K562 (cell line): ENCODE data around the gene LLGL2. TPM values are rescaled to one million over a fixed set of nuclear protein-coding genes. Genes with fewer than 3 reads are reported as not detected.

Experiments used
- ATAC-seq: fragments of 200-7000 bp; cut with Tn5 transposase; 3 replicates; pipeline ENCODE4 v1.9.1; 2020; ENCODE audit warnings: moderate library complexity
- BruUV-seq: library from RNA; stranded (reverse); fragments of 400-500 nt; replicated peaks from 2 replicates; lab custom pipeline; 2021; lab: Mats Ljungman, UMichigan
- CTCF ChIA-PET: fragments of 300-600 bp; formaldehyde crosslinking; extraction: SDS; loops from one replicate; lab custom pipeline; 2021; ENCODE audit warnings: low intra/inter-chr PET ratio; lab: Yijun Ruan, JAX
- POLR2A ChIA-PET: fragments of 300-600, 350-650 bp; sonication (Branson Sonifier 250); formaldehyde crosslinking; extraction: SDS; loops from one replicate; lab custom pipeline; 2021; ENCODE audit warnings: antibody characterized with exemption, inconsistent platforms; lab: Yijun Ruan, JAX
- DNase-seq, 4 experiments: peaks; one replicate each; pipeline versions ENCODE4 v3.0.0 to v3.0.0-alpha.2; 2011 to 2018; ENCODE audit warnings: low spot score in 3 of 4, mixed read lengths in 3 of 4; ENCODE audit errors: extremely low read depth in 1 of 4
- FAIRE-seq: peaks from 2 replicates; lab custom pipeline; 2011; peaks lifted over from hg19 to GRCh38; lab: Jason Lieb, UNC
- H2AFZ ChIP-seq: 2 replicates; pipeline ENCODE4 v1.6.0; 2011; ENCODE audit warnings: low read depth, low read length, control low read depth, inconsistent platforms
- H3K27ac ChIP-seq: fragments of 200-600 bp; 3 replicates; pipeline ENCODE4 v1.8.0; 2011; ENCODE audit warnings: low read depth, mild to moderate bottlenecking, control low read depth, inconsistent platforms, low read length, moderate library complexity, mixed read lengths; ENCODE audit errors: extremely low read depth
- H3K27me3 ChIP-seq, 2 experiments: fragments of 300-600 bp in 1 of 2; 2 replicates in 1 of 2; 3 replicates in 1 of 2; pipeline versions ENCODE4 v1.6.0 to v1.8.0; 2011; ENCODE audit warnings: inconsistent platforms in 2 of 2, low read length in 2 of 2, mild to moderate bottlenecking in 1 of 2, mixed read lengths in 1 of 2, moderate library complexity in 1 of 2; ENCODE audit not compliant: control insufficient read depth in 2 of 2, insufficient read depth in 2 of 2
- H3K36me3 ChIP-seq: fragments of 300-600 bp; 3 replicates; pipeline ENCODE4 v1.8.0; 2011; ENCODE audit warnings: mild to moderate bottlenecking, low read length, inconsistent platforms; ENCODE audit not compliant: control insufficient read depth, insufficient read depth
- H3K4me1 ChIP-seq, 2 experiments: fragments of 200-600 bp in 1 of 2; replicated peaks in 1 of 2; 2 replicates in 1 of 2; 3 replicates in 1 of 2; pipeline versions ENCODE4 v1.5.1 to v1.8.0; 2011; ENCODE audit warnings: inconsistent platforms in 2 of 2, low read length in 2 of 2, mild to moderate bottlenecking in 1 of 2, mixed read lengths in 1 of 2, moderate library complexity in 1 of 2; ENCODE audit not compliant: control insufficient read depth in 2 of 2, insufficient read depth in 2 of 2
- H3K4me2 ChIP-seq: 2 replicates; pipeline ENCODE4 v1.6.1; 2011; ENCODE audit warnings: low read length, control low read depth, inconsistent platforms, mixed read lengths; ENCODE audit not compliant: insufficient read depth
- H3K4me3 ChIP-seq: fragments of 200-600 bp; sonication (generic), shearing (Covaris generic); 2 replicates; pipeline ENCODE4 v1.5.1; 2016; ENCODE audit warnings: control low read depth, inconsistent platforms
- H3K79me2 ChIP-seq: fragments of 200-600 bp; 3 replicates; pipeline ENCODE4 v1.8.0; 2011; ENCODE audit warnings: low read length, inconsistent platforms; ENCODE audit not compliant: control insufficient read depth, insufficient read depth
- H3K9ac ChIP-seq, 2 experiments: 2 replicates each; pipeline versions ENCODE4 v1.6.0 to v1.6.1; 2011; ENCODE audit warnings: low read depth in 2 of 2, low read length in 2 of 2, control low read depth in 1 of 2, inconsistent platforms in 1 of 2, mild to moderate bottlenecking in 1 of 2, mixed read lengths in 1 of 2; ENCODE audit not compliant: insufficient read depth in 1 of 2
- H3K9me1 ChIP-seq: one replicate; pipeline ENCODE4 v1.6.0; 2011; ENCODE audit warnings: inconsistent platforms, mild to moderate bottlenecking, low read length, moderate library complexity; ENCODE audit not compliant: control insufficient read depth, insufficient read depth
- H3K9me3 ChIP-seq: replicated peaks from 2 replicates; pipeline ENCODE4 v1.5.1; 2011; ENCODE audit warnings: low read depth, low read length, inconsistent platforms; ENCODE audit not compliant: control insufficient read depth, insufficient read depth
- H4K20me1 ChIP-seq: replicated peaks from 2 replicates; pipeline ENCODE4 v1.6.1; 2011; ENCODE audit warnings: low read length, inconsistent platforms, mixed read lengths; ENCODE audit not compliant: control insufficient read depth, insufficient read depth
- CHD7 ChIP-seq: fragments of 200-600 bp; sonication (generic); IDR thresholded peaks from one replicate; pipeline ENCODE4 v1.6.1; 2012; ENCODE audit warnings: mild to moderate bottlenecking, low read depth, low read length, inconsistent platforms
- DACH1 ChIP-seq: fragments of 450-650 bp; IDR thresholded peaks from 2 replicates; pipeline ENCODE4 v1.6.1; 2018; ENCODE audit not compliant: partially characterized antibody
- E2F5 ChIP-seq: sonication (generic); formaldehyde crosslinking; IDR thresholded peaks from 2 replicates; pipeline ENCODE4 v1.8.0; 2022; ENCODE audit warnings: mild to moderate bottlenecking, missing genetic modification reagents
- GATAD2A ChIP-seq: fragments of 450-650 bp; IDR thresholded peaks from 2 replicates; pipeline ENCODE4 v1.6.1; 2017
- SPI1 ChIP-seq: IDR thresholded peaks from 2 replicates; pipeline ENCODE4 v1.6.1; 2011; ENCODE audit warnings: low read depth, low read length, control low read depth, borderline replicate concordance
- TCF3 ChIP-seq: sonication (generic); formaldehyde crosslinking; IDR thresholded peaks from 2 replicates; pipeline ENCODE4 v1.4.0; 2020; ENCODE audit warnings: mild to moderate bottlenecking, missing genetic modification reagents
- ZNF518B ChIP-seq: fragments of 250-450 bp; sonication (Bioruptor Pico); IDR thresholded peaks from 2 replicates; pipeline ENCODE4 v1.5.0; 2021; ENCODE audit warnings: mild to moderate bottlenecking, moderate library complexity
- WGBS: fragments of 100-300 bp; shearing (Covaris generic); methylation state at CpG from one replicate; pipeline ENCODE4 v1.1.6; 2016; ENCODE audit warnings: low coverage, mixed read lengths; ENCODE audit not compliant: insufficient coverage; ENCODE audit errors: missing lambda C conversion rate; 5-methylcytosine and 5-hydroxymethylcytosine counted together
- in situ Hi-C: fragments of 300-500 bp; cut with MboI; formaldehyde crosslinking; loops from 4 replicates; pipeline ENCODE4 v1.15.0; 2018; ENCODE audit warnings: inconsistent platforms, mixed read lengths
- intact Hi-C: fragments of 100-400 bp; cut with micrococcal nuclease; formaldehyde crosslinking; loops from 2 replicates; pipeline ENCODE4 v1.14.2; 2022
- polyA plus RNA-seq, 8 experiments: library from polyadenylated mRNA; depleted of rRNA in 4 of 8; stranded (reverse) in 5 of 8; unstranded in 3 of 8; fragments of >200 nt; fragmentation: Nextera tagmentation in 2 of 8; fragmentation: Illumina TruSeq in 1 of 8; extraction: Ambion mirVana in 2 of 8; extraction: Trizol in 1 of 8; gene quantifications; 2 replicates each; pipeline versions ENCODE4 v1.2.1 to v1.2.3, GENCODE V29; 2011 to 2014; ENCODE audit warnings: inconsistent platforms in 1 of 8, missing spikeins in 1 of 8
- total RNA-seq, 7 experiments: library from RNA; depleted of rRNA in 6 of 7; stranded (reverse); fragments of >200 nt in 6 of 7; fragmentation: Illumina TruSeq in 2 of 7; extraction: Trizol in 2 of 7; gene quantifications; 2 replicates each; pipeline versions ENCODE4 v1.2.1 to v1.2.3, GENCODE V29; 2011 to 2021; ENCODE audit warnings: low replicate concordance in 1 of 7

The LLGL2 gene
- total and polyA plus RNA-seq, 9 of the 15 experiments (the other 6 are each of a cell fraction or from before 2014, with no cell fraction given): 0.32 to 24.4 (median 10.2) TPM

- H3K4me3 ChIP-seq: no peak overlapping the region
- no peaks in the 10 kb centered on the region for H3K9me3 ChIP-seq
- intact Hi-C loops: no loop called here
- in situ Hi-C loops: no loop called here
- DNase-seq (no peak), ATAC-seq (no peak), FAIRE-seq (no peak)
- no peak overlapping the region for H3K4me2 ChIP-seq
- no peaks in the 10 kb centered on the region for H3K79me2 ChIP-seq
- 61% methylated on average over 7 of the region's 7 CpGs for WGBS
- H3K9ac ChIP-seq: peak overlapping the region in 1 of 2 experiments; percentile 72; a peak in 1 of 4 replicates
- no TSS peak for BruUV-seq
- H2AFZ ChIP-seq: no peak overlapping the region
- CTCF ChIA-PET: no interaction called here
- no peaks in the 10 kb centered on the region for H3K9me1 ChIP-seq
- peaks cover 0 to 18% of the 10 kb centered on the region in 2 experiments; a peak in 2 of 5 replicates for H3K4me1 ChIP-seq
- H3K27me3 ChIP-seq: no peaks in the 10 kb centered on the region
- H4K20me1 ChIP-seq: no peaks in the 10 kb centered on the region
- H3K36me3 ChIP-seq: peaks cover 13% of the 10 kb centered on the region; the same call in 1 of the 3 replicates
- POLR2A ChIA-PET: interaction anchor here (0.8 to 1.7 kb wide), 3 partner anchors 12 to 31 kb away, joined by 3 to 5 read pairs (median 3); no protein-coding TSS in a partner anchor
- H3K27ac ChIP-seq: no peak overlapping the region
- TF ChIP-seq E2F5 (CRISPR knock-in tag) (no peak), GATAD2A (no peak), TCF3 (CRISPR knock-in tag) (no peak), DACH1 (no peak), ZNF518B (CRISPR knock-in tag) (no peak), CHD7 (no peak), SPI1 (no peak)
These were observed 39.6 kb downstream of the LLGL2 start for GRCh38 chr17:75565066-75565465.
